ENCODE measurements around the gene TM9SF4. TPM values are rescaled to one million over a fixed set of nuclear protein-coding genes. Genes with fewer than 3 reads are reported as not detected.
A peak's percentile ranks its signal among the peaks of the same experiment; 100 is the strongest.
"Not testable (repeated sequence)": the region's sequence is repeated elsewhere in the genome, so short reads cannot be mapped to it uniquely, and the experiment has no call there.

TM9SF4 gene
- polyA plus RNA-seq, 3 donors, result 49.7 to 78.5 (median 78.3) TPM

- H3K36me3 ChIP-seq (replicated peaks in 1 of 2; ENCODE audit: control insufficient read depth in 1 of 2, insufficient read depth in 2 of 2, low read length in 2 of 2), result peaks cover 35 to 45% of the 10 kb centered on the region in 2 donors
- H3K9me3 ChIP-seq (replicated peaks in 1 of 2; ENCODE audit: control insufficient read depth in 1 of 2, insufficient read depth in 1 of 2, low read length in 2 of 2), result no peaks in the 10 kb centered on the region
- Mint-ChIP-seq H3K4me1 (peaks cover 10% of the 10 kb centered on the region), H3K27me3 (ENCODE audit: low read depth in 3 of 3) (peaks cover 0 to 6% (median 0%) of the 10 kb centered on the region in 3 donors), H3K27ac (peak overlapping the region in 4 of 7 donors; percentile 46 to 79 (median 61)), H3K9me3 (no peaks in the 10 kb centered on the region), H3K36me3 (peaks cover 39 to 47% of the 10 kb centered on the region in 2 donors), H3K4me3 (no peak overlapping the region)
- H3K4me3 ChIP-seq (replicated peaks in 1 of 3; ENCODE audit: low read depth in 2 of 3, low read length in 3 of 3), result no peak overlapping the region
- no peak overlapping the region for H3K9ac ChIP-seq (ENCODE audit: insufficient read depth, low read length, poor library complexity, severe bottlenecking)
- 83% methylated on average over 1 of the region's 2 CpGs for WGBS (ENCODE audit: insufficient coverage)
- no peaks in the 10 kb centered on the region for H3K4me1 ChIP-seq (ENCODE audit: control insufficient read depth in 1 of 2, insufficient read depth in 2 of 2, low read length in 2 of 2)
- no peak for DNase-seq
- H2AFZ ChIP-seq (ENCODE audit: insufficient read depth, low read depth, low read length, poor library complexity, severe bottlenecking), result no peak overlapping the region
- peaks cover 33% of the 10 kb centered on the region for H4K20me1 ChIP-seq (ENCODE audit: insufficient read depth, low read length)
- H3K27me3 ChIP-seq (ENCODE audit: control insufficient read depth in 2 of 2, insufficient read depth in 2 of 2, low read length in 2 of 2), result no peaks in the 10 kb centered on the region
- H3K79me2 ChIP-seq (ENCODE audit: insufficient read depth, low read length), result no peaks in the 10 kb centered on the region
- intact Hi-C loops (cut with micrococcal nuclease), result no loop called here
- H3K4me2 ChIP-seq (replicated peaks; ENCODE audit: extremely low read depth, low read length, poor library complexity, severe bottlenecking), result no peak overlapping the region
- H3K27ac ChIP-seq (ENCODE audit: low read depth in 1 of 2, low read length in 2 of 2), result no peak overlapping the region
- TF ChIP-seq CTCF (IDR thresholded peaks at IDR 0.05), result no peak
Measured at GRCh38 chr20:32168184-32168910, 58.8 kb downstream of the TM9SF4 start.

DNA sequence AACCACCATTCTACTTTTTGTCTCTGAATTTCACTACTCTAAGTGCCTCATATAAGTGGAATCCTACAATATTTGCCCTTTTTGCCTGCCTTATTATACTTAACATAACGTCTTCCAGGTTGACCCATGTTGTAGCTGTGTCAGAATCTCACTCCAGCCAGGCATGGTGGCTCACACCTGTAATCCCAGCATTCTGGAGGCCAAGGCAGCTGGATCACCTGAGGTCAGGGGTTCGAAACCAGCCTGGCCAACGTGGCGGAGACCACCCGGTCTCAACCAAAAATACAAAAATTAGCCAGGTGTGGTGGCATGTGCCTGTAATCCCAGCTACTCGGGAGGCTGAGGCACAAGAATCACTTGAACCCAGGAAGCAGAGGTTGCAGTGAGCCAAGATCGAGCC lies 68.2 kb downstream of the TM9SF4 start:
- H3K36me3 Mint-ChIP-seq; H3K27ac Mint-ChIP-seq; H3K4me2 ChIP-seq (replicated peaks; ENCODE audit: extremely low read depth, low read length, poor library complexity, severe bottlenecking); H3K27me3 ChIP-seq (ENCODE audit: control insufficient read depth in 2 of 2, insufficient read depth in 2 of 2, low read length in 2 of 2); H3K9me3 Mint-ChIP-seq; H3K79me2 ChIP-seq (ENCODE audit: insufficient read depth, low read length); H3K9ac ChIP-seq (ENCODE audit: insufficient read depth, low read length, poor library complexity, severe bottlenecking); H3K27ac ChIP-seq (ENCODE audit: low read depth in 1 of 2, low read length in 2 of 2); H3K27me3 Mint-ChIP-seq (ENCODE audit: low read depth in 3 of 3); H4K20me1 ChIP-seq (ENCODE audit: insufficient read depth, low read length); H3K4me1 ChIP-seq (ENCODE audit: control insufficient read depth in 1 of 2, insufficient read depth in 2 of 2, low read length in 2 of 2); intact Hi-C loops (cut with micrococcal nuclease); DNase-seq; H3K36me3 ChIP-seq (replicated peaks in 1 of 2; ENCODE audit: control insufficient read depth in 1 of 2, insufficient read depth in 2 of 2, low read length in 2 of 2); H3K4me1 Mint-ChIP-seq; H3K9me3 ChIP-seq (replicated peaks in 1 of 2; ENCODE audit: control insufficient read depth in 1 of 2, insufficient read depth in 1 of 2, low read length in 2 of 2); H3K4me3 Mint-ChIP-seq; H3K4me3 ChIP-seq (replicated peaks in 1 of 3; ENCODE audit: low read depth in 2 of 3, low read length in 3 of 3); H2AFZ ChIP-seq (ENCODE audit: insufficient read depth, low read depth, low read length, poor library complexity, severe bottlenecking): not testable (repeated sequence)
- WGBS (ENCODE audit: insufficient coverage), result 94% methylated on average over 5 of the region's 7 CpGs
